Measurements from ENCODE around the gene EHD2. TPM values are rescaled to one million over a fixed set of nuclear protein-coding genes. Genes with fewer than 3 reads are reported as not detected.
"Not testable (repeated sequence)": the region's sequence is repeated elsewhere in the genome, so short reads cannot be mapped to it uniquely, and the experiment has no call there.

The EHD2 gene
- total RNA-seq, 4 donors from 2014 or later: 149 to 383 (median 159) TPM

- no peak for ATAC-seq
- TF ChIP-seq EP300 (IDR thresholded peaks at IDR 0.05): no peak
- no peak for TF ChIP-seq POLR2AphosphoS5 (IDR thresholded peaks at IDR 0.05)
- TF ChIP-seq POLR2A (IDR thresholded peaks at IDR 0.05): no peak
- no peak for TF ChIP-seq CTCF (IDR thresholded peaks at IDR 0.05)
- Histone ChIP-seq H3K27ac (no peak overlapping the region), H3K4me3 (no peak overlapping the region), H3K36me3 (no peaks in the 10 kb centered on the region), H3K27me3 (no peaks in the 10 kb centered on the region), H3K9me3 (no peaks in the 10 kb centered on the region), H3K4me1 (peaks cover 0 to 12% (median 3%) of the 10 kb centered on the region in 3 donors)
- 80% methylated on average over 1 of the region's 2 CpGs; no CpG with 5 or more reads in 1 of the 2 donors for WGBS, 2 donors (ENCODE audit: low coverage in 1 of 2)
Measured at GRCh38 chr19:47768604-47769003, 55.4 kb downstream of the EHD2 start.

DNA sequence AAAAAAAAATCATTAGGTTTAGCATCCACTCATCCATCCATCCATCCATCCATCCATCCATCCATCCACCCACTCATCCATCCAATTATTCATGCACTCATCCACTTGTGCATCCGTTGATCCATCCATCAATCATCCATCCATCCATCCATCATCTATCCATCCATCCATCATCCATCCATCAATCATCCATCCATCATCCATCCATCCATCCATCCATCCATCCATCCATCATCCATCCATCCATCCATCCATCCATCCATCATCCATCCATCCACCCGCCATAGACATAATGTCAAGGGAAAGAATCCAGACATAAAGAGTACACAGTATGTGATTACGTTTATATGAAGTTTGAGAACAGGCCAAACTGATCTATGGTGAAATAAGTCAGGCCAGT, 56.3 kb downstream of the EHD2 start:
- Histone ChIP-seq H3K27me3 (no peaks in the 10 kb centered on the region), H3K9me3 (no peaks in the 10 kb centered on the region), H3K27ac (no peak overlapping the region), H3K4me3 (no peak overlapping the region), H3K36me3 (no peaks in the 10 kb centered on the region), H3K4me1 (peaks cover 0 to 12% (median 3%) of the 10 kb centered on the region in 3 donors)
- TF ChIP-seq POLR2A (IDR thresholded peaks at IDR 0.05) (no peak), EP300 (IDR thresholded peaks at IDR 0.05) (no peak), CTCF (IDR thresholded peaks at IDR 0.05) (no peak), POLR2AphosphoS5 (IDR thresholded peaks at IDR 0.05) (no peak)
- 77 to 84% methylated on average over 2 to 3 of the region's 3 CpGs for WGBS, 2 donors (ENCODE audit: low coverage in 1 of 2)
- no peak for ATAC-seq

DNA sequence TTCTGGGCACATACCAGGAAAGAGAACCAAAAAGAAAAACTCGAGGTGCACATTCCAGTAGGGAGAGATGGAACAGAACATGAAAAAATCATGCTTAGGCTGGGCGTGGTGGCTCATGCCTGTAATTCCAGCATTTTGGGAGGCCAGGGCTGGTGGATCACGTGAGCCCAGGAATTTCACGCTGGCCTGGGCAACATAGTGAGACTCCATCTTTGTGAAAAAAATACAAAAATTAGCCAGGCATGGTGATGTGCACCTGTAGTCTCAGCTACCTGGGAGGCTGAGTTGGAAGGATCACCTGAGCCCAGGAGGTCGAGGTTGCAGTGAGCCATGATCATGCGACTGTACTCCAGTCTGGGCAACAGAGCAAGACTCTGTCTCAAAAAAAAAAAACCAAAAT, 58.1 kb downstream of the EHD2 start:
- 81 to 82% methylated on average over 6 of the region's 6 CpGs for WGBS, 2 donors (ENCODE audit: low coverage in 1 of 2)
- not testable (repeated sequence) for ATAC-seq, H3K4me1 ChIP-seq, H3K27me3 ChIP-seq, H3K4me3 ChIP-seq, H3K9me3 ChIP-seq, H3K27ac ChIP-seq, H3K36me3 ChIP-seq

- H3K36me3 ChIP-seq: peaks cover 0 to 11% of the 10 kb centered on the region in 2 donors
- H3K9me3 ChIP-seq: no peaks in the 10 kb centered on the region
- TF ChIP-seq POLR2AphosphoS5 (IDR thresholded peaks at IDR 0.05) (no peak), CTCF (IDR thresholded peaks at IDR 0.05) (no peak), POLR2A (IDR thresholded peaks at IDR 0.05) (no peak), EP300 (IDR thresholded peaks at IDR 0.05) (no peak)
- 19 to 71% methylated on average over 2 to 4 of the region's 4 CpGs for WGBS, 2 donors (ENCODE audit: low coverage in 1 of 2)
- peak overlapping the region in 2 of 4 donors; percentile 24 to 98 for H3K27ac ChIP-seq
- H3K4me3 ChIP-seq: no peak overlapping the region
- no peak for ATAC-seq
- H3K4me1 ChIP-seq: peaks cover 0 to 38% (median 13%) of the 10 kb centered on the region in 3 donors
- no peaks in the 10 kb centered on the region for H3K27me3 ChIP-seq
Measured at GRCh38 chr19:47776568-47776967, 63.3 kb downstream of the EHD2 start.

DNA sequence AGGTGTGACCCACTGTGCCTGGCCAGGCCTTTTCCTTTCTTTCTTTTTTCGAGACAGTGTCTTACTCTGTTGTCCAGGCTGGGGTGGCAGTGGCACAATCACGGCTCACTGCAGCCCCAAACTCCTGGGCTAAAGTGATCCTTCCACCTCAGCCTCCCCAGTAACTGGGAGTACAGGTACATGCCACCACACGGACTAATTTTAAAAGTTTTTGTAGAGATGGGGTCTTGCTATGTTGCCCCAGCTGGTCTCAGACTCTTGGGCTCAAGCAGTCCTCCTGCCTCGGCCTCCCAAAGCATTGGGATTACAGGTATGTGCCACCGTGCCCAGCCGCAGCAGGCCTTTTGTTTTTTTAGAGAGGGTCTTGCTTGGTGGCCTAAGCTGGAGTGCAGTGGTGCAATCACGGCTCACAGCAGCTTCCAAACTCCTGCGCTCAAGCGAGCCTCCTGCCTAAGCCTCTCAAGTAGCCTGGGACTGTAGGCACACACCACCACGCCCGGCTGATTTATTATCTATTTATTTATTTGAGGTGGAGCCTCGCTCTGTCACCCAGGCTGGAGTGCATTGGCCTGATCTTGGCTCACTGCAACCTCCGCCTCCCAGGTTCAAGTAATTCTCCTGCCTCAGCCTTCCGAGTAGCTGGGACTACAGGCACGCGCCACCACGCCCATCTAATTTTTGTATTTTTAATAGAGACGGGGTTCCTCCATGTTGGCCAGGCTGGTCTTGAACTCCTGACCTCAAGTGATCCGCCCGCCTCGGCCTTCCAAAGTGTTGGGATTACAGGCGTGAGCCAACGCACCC, 64.2 kb downstream of the EHD2 start:
- H3K27me3 ChIP-seq, ATAC-seq, H3K9me3 ChIP-seq: not testable (repeated sequence)
- WGBS, 2 donors (ENCODE audit: low coverage in 1 of 2): 67 to 91% methylated on average over 6 to 14 of the region's 23 CpGs
- H3K4me1 ChIP-seq: peaks cover 3 to 47% (median 22%) of the 10 kb centered on the region in 3 donors
- peak overlapping the region; percentile 93 to 98 (median 96) for H3K27ac ChIP-seq
- peaks cover 0 to 16% of the 10 kb centered on the region in 2 donors for H3K36me3 ChIP-seq
- peak overlapping the region; percentile 81 to 93 for H3K4me3 ChIP-seq

Data from gastroesophageal sphincter (tissue), 4 donors.